WTC11 (cell line): Measurements from ENCODE around the gene TMCO1.

Source experiments
- FOXJ3 ChIP-seq: sonication (generic); formaldehyde crosslinking; IDR thresholded peaks from 2 replicates; pipeline ENCODE4 v1.9.0; 2021; ENCODE audit warnings: missing genetic modification reagents, mild to moderate bottlenecking, borderline replicate concordance
- FOXK1 ChIP-seq: sonication (generic); formaldehyde crosslinking; IDR thresholded peaks from 2 replicates; pipeline ENCODE4 v1.8.0; 2022; ENCODE audit warnings: mild to moderate bottlenecking, moderate library complexity, missing genetic modification reagents
- GABPB1 ChIP-seq: sonication (generic); formaldehyde crosslinking; IDR thresholded peaks from 2 replicates; pipeline ENCODE4 v1.8.1; 2023; ENCODE audit warnings: mild to moderate bottlenecking, missing genetic modification reagents
- SP1 ChIP-seq: sonication (generic); formaldehyde crosslinking; conservative IDR thresholded peaks from 2 replicates; pipeline ENCODE4 v1.8.1; 2022; ENCODE audit warnings: missing genetic modification reagents
- TF ChIP-seq, protein P1 (sequence below): sonication (generic); formaldehyde crosslinking; IDR thresholded peaks from 2 replicates; pipeline ENCODE4 v1.8.0; 2022; ENCODE audit warnings: mild to moderate bottlenecking, missing genetic modification reagents
- TF ChIP-seq, protein P2 (sequence below): fragments of 200-600 bp; IDR thresholded peaks from 2 replicates; pipeline ENCODE4 v1.8.0; 2022; ENCODE audit warnings: antibody characterized with exemption

DNA sequence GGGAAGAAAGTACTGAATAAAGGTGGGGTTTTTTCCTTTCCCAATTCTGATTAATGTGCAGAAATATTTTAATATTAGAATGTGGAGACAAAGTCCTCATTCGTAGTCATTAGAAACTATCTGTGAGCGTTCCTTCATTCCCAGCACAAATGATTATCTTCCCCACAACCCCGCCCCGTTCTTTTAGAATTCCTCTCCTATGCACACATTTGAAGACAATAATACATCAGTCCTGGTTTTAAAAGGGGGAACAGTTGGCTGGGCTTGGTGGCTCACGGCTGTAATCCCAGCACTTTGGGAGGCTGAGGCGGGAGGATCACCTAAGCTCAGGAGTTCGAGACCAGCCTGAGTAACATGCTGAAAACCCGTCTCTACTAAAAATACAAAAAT, 71.2 kb downstream of the TMCO1 start:
- TF ChIP-seq, protein P1, sequence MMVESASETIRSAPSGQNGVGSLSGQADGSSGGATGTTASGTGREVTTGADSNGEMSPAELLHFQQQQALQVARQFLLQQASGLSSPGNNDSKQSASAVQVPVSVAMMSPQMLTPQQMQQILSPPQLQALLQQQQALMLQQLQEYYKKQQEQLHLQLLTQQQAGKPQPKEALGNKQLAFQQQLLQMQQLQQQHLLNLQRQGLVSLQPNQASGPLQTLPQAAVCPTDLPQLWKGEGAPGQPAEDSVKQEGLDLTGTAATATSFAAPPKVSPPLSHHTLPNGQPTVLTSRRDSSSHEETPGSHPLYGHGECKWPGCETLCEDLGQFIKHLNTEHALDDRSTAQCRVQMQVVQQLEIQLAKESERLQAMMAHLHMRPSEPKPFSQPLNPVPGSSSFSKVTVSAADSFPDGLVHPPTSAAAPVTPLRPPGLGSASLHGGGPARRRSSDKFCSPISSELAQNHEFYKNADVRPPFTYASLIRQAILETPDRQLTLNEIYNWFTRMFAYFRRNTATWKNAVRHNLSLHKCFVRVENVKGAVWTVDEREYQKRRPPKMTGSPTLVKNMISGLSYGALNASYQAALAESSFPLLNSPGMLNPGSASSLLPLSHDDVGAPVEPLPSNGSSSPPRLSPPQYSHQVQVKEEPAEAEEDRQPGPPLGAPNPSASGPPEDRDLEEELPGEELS (CRISPR knock-in tag) = no peak
- TF ChIP-seq GABPB1 (CRISPR knock-in tag) (no peak), FOXK1 (CRISPR knock-in tag) (no peak), SP1 (CRISPR knock-in tag) (no peak), FOXJ3 (CRISPR knock-in tag) (no peak)
- TF ChIP-seq, protein P2, sequence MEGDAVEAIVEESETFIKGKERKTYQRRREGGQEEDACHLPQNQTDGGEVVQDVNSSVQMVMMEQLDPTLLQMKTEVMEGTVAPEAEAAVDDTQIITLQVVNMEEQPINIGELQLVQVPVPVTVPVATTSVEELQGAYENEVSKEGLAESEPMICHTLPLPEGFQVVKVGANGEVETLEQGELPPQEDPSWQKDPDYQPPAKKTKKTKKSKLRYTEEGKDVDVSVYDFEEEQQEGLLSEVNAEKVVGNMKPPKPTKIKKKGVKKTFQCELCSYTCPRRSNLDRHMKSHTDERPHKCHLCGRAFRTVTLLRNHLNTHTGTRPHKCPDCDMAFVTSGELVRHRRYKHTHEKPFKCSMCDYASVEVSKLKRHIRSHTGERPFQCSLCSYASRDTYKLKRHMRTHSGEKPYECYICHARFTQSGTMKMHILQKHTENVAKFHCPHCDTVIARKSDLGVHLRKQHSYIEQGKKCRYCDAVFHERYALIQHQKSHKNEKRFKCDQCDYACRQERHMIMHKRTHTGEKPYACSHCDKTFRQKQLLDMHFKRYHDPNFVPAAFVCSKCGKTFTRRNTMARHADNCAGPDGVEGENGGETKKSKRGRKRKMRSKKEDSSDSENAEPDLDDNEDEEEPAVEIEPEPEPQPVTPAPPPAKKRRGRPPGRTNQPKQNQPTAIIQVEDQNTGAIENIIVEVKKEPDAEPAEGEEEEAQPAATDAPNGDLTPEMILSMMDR = no peak
